Measurements from ENCODE around the gene DGKG.

DGKG gene

GRCh38 chr3:186316666-186317260 is 45.3 kb downstream of the DGKG start:
- FAIRE-seq = no peak

- FAIRE-seq = no peak
Observed at GRCh38 chr3:186315581-186316354, 46.3 kb downstream of the DGKG start.

- no peak for FAIRE-seq
Observed at GRCh38 chr3:186314896-186315295, 47.1 kb downstream of the DGKG start.

GRCh38 chr3:186311441-186311840 is 50.6 kb downstream of the DGKG start:
- no peak for FAIRE-seq

- no peak for FAIRE-seq
Observed at GRCh38 chr3:186308549-186308948, 53.5 kb downstream of the DGKG start.

- no peak for FAIRE-seq
Observed at GRCh38 chr3:186307594-186308221, 54.3 kb downstream of the DGKG start.

- FAIRE-seq = no peak
Observed at GRCh38 chr3:186305286-186305685, 56.7 kb downstream of the DGKG start.

GRCh38 chr3:186303965-186304364 is 58.1 kb downstream of the DGKG start:
- no peak for FAIRE-seq

- no peak for FAIRE-seq
Observed at GRCh38 chr3:186299327-186299726, 62.7 kb downstream of the DGKG start.

GRCh38 chr3:186298876-186299275 is 63.2 kb downstream of the DGKG start:
- FAIRE-seq = no peak

GRCh38 chr3:186290796-186291195 is 71.2 kb downstream of the DGKG start:
- no peak for FAIRE-seq

- FAIRE-seq = no peak
Observed at GRCh38 chr3:186287711-186288110, 74.3 kb downstream of the DGKG start.

GRCh38 chr3:186286114-186286513 is 75.9 kb downstream of the DGKG start:
- FAIRE-seq = no peak

- FAIRE-seq = no peak
Observed at GRCh38 chr3:186284661-186285060, 77.4 kb downstream of the DGKG start.

GRCh38 chr3:186284349-186284652 is 77.7 kb downstream of the DGKG start:
- no peak for FAIRE-seq

GRCh38 chr3:186283651-186284348 is 78.2 kb downstream of the DGKG start:
- FAIRE-seq = no peak

- no peak for FAIRE-seq
Observed at GRCh38 chr3:186283096-186283495, 78.9 kb downstream of the DGKG start.

- no peak for FAIRE-seq
Observed at GRCh38 chr3:186281176-186281575, 80.9 kb downstream of the DGKG start.

- no peak for FAIRE-seq
Observed at GRCh38 chr3:186280737-186281136, 81.3 kb downstream of the DGKG start.

- no peak for FAIRE-seq
Observed at GRCh38 chr3:186277268-186277909, 84.6 kb downstream of the DGKG start.

- FAIRE-seq = no peak
Observed at GRCh38 chr3:186275436-186275835, 86.6 kb downstream of the DGKG start.

- no peak for FAIRE-seq
Observed at GRCh38 chr3:186273586-186273985, 88.4 kb downstream of the DGKG start.

GRCh38 chr3:186270701-186271100 is 91.3 kb downstream of the DGKG start:
- no peak for FAIRE-seq

All from islet of Langerhans (tissue), 1 donor.